ENCODE data around the gene BLVRB. TPM values are rescaled to one million over a fixed set of nuclear protein-coding genes. Genes with fewer than 3 reads are reported as not detected.

Gene BLVRB
- total and polyA plus RNA-seq, 4 donors = 132 to 1,243 (median 252) TPM

DNA sequence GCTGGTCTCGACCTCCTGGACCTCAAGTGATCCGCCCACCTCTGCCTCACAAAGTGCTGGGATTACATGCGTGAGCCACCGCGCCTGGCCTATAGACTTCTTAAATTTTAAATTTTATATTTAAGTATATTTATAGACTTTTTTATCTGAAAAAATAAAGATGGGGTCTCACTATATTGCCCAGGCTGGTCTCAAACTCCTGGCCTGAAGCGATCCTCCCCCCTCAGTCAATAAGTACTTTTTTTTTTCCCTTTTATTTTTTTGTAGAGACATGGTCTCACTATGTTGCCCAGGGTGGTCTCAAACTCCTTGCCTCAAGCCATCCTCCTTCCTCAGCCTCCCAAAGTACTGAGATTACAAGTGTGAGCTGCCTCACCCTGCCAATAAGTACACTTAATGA lies 41.6 kb downstream of the BLVRB start (continued):
- TF ChIP-seq GABPA (IDR thresholded peaks at IDR 0.05 in 1 of 2, conservative IDR thresholded peaks at IDR 0.05 in 1 of 2) (no peak), TAF1 (conservative IDR thresholded peaks at IDR 0.05) (no peak), HNF4A (conservative IDR thresholded peaks at IDR 0.05) (no peak), NR2F2 (IDR thresholded peaks at IDR 0.05) (no peak), EGR1 (IDR thresholded peaks at IDR 0.05; ENCODE audit: low read depth in 2 of 2) (no peak)

DNA sequence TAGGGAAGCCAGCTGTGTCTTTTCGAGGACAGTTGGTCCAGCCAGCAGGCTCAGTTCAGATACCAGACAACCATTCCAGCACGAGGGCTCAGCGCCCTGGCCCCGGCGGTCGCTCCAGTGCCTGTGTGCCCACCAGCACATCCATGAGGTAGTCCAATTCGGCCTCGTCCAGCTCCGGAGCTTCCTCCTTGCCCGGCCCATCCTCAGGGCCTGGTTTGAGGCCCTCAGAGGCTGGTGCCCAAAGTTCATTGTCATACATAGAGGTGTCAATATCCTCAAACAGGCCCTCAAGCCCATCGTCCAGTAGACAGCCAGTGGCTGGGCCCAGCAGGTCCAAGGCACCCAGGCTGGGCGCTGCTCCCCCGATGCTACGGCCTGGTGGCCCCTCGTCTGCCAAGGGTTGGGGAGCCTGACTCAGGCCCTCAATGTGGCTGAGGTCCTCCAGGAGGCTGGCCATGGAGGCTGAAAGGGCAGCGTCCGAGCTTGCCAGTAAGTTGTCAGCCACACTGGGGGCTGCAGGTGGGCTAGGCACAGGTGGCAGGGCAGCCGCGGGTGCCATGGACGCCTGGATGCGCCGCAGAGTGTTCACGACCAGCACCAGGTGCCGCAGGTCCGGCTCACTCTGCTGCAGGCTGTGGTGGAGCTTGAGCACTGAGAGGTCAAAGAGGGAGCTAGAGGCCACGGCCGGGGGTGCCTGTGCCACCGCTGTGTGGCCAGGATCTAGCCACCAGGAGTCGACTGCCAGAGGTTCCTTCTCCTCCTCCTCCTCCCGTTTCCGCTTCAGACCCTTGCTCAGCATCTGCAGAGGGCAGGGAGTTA lies 42.6 kb downstream of the BLVRB start:
- Histone ChIP-seq H3K9me3 (ENCODE audit: control insufficient read depth in 4 of 4, low read length in 3 of 4) (no peaks in the 10 kb centered on the region), H3K4me1 (ENCODE audit: control insufficient read depth in 4 of 4, insufficient read depth in 4 of 4, low read length in 3 of 4) (peaks cover 0 to 16% (median 10%) of the 10 kb centered on the region in 4 donors), H3K36me3 (ENCODE audit: control insufficient read depth in 4 of 4, insufficient read depth in 3 of 4, low read depth in 1 of 4, low read length in 3 of 4) (peaks cover 2 to 5% (median 4%) of the 10 kb centered on the region in 4 donors), H3K4me3 (ENCODE audit: low read depth in 1 of 3, low read length in 3 of 3) (no peak overlapping the region), H3K27ac (ENCODE audit: low read depth in 1 of 2, low read length in 2 of 2) (no peak overlapping the region), H3K9ac (ENCODE audit: low read depth in 1 of 2, low read length in 2 of 2) (no peak overlapping the region), H3K27me3 (ENCODE audit: control insufficient read depth in 4 of 4, insufficient read depth in 4 of 4, low read length in 3 of 4) (no peaks in the 10 kb centered on the region)
- no peak for DNase-seq (ENCODE audit: low spot score)
- no peak for TF ChIP-seq NR2F2 (IDR thresholded peaks at IDR 0.05)
- no peak for TF ChIP-seq JUND (IDR thresholded peaks at IDR 0.05)
- no peak for TF ChIP-seq FOXA2 (IDR thresholded peaks at IDR 0.05)
- TF ChIP-seq, protein P1, sequence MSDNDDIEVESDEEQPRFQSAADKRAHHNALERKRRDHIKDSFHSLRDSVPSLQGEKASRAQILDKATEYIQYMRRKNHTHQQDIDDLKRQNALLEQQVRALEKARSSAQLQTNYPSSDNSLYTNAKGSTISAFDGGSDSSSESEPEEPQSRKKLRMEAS (IDR thresholded peaks at IDR 0.05) = no peak
- no peak for TF ChIP-seq YY1 (IDR thresholded peaks at IDR 0.05)
- TF ChIP-seq, protein P2, sequence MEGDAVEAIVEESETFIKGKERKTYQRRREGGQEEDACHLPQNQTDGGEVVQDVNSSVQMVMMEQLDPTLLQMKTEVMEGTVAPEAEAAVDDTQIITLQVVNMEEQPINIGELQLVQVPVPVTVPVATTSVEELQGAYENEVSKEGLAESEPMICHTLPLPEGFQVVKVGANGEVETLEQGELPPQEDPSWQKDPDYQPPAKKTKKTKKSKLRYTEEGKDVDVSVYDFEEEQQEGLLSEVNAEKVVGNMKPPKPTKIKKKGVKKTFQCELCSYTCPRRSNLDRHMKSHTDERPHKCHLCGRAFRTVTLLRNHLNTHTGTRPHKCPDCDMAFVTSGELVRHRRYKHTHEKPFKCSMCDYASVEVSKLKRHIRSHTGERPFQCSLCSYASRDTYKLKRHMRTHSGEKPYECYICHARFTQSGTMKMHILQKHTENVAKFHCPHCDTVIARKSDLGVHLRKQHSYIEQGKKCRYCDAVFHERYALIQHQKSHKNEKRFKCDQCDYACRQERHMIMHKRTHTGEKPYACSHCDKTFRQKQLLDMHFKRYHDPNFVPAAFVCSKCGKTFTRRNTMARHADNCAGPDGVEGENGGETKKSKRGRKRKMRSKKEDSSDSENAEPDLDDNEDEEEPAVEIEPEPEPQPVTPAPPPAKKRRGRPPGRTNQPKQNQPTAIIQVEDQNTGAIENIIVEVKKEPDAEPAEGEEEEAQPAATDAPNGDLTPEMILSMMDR (IDR thresholded peaks at IDR 0.05; ENCODE audit: low read depth, low read length, missing input control) = no peak
- TF ChIP-seq FOXA1 (IDR thresholded peaks at IDR 0.05) = no peak
- no peak for TF ChIP-seq HNF4A (conservative IDR thresholded peaks at IDR 0.05)
- TF ChIP-seq EGR1 (IDR thresholded peaks at IDR 0.05; ENCODE audit: low read depth in 2 of 2) = no peak
- TF ChIP-seq, protein P3, sequence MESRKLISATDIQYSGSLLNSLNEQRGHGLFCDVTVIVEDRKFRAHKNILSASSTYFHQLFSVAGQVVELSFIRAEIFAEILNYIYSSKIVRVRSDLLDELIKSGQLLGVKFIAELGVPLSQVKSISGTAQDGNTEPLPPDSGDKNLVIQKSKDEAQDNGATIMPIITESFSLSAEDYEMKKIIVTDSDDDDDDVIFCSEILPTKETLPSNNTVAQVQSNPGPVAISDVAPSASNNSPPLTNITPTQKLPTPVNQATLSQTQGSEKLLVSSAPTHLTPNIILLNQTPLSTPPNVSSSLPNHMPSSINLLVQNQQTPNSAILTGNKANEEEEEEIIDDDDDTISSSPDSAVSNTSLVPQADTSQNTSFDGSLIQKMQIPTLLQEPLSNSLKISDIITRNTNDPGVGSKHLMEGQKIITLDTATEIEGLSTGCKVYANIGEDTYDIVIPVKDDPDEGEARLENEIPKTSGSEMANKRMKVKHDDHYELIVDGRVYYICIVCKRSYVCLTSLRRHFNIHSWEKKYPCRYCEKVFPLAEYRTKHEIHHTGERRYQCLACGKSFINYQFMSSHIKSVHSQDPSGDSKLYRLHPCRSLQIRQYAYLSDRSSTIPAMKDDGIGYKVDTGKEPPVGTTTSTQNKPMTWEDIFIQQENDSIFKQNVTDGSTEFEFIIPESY (IDR thresholded peaks at IDR 0.05) = no peak
- 93% methylated on average over 31 of the region's 31 CpGs for WGBS

DNA sequence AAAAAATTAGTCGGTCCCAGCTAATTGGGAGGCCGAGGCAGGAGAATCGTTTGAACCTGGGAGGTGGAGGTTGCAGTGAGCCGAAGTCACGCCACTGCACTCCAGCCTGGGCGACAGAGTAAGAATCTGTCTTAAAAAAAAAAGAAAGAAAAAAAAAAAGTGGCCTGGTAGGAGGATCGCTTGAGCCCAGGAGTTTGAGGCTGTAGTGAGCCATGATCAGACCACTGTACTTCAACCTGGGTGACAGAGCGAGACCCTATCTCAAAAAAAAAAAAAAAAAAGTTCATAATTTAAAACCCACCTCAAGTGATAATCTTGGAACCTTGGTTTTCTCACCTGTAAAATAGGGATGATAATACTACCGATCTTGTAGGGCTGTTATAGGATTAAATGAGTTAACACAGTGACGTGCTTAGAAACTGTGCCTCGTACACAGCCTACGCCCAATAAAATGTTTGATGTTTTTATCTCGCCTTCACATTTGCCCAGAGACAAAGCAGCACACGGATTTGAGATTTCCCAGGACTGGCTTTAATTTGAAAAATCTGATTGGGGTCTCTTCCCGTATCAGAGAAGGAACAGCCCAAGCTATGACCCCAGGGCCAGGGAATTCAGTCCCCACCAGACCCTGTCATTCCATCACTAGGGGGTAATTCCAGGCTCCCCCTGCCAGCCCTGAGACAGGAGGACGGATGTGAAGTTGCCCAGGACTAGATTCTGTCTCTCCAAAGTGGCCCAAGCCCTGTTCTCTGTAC lies 43.4 kb downstream of the BLVRB start:
- Histone ChIP-seq H3K27ac (ENCODE audit: low read depth in 1 of 2, low read length in 2 of 2) (peak overlapping the region; percentile 93 to 98), H3K4me3 (ENCODE audit: low read depth in 1 of 3, low read length in 3 of 3) (no peak overlapping the region), H3K27me3 (ENCODE audit: control insufficient read depth in 4 of 4, insufficient read depth in 4 of 4, low read length in 3 of 4) (no peaks in the 10 kb centered on the region), H3K9me3 (ENCODE audit: control insufficient read depth in 4 of 4, low read length in 3 of 4) (no peaks in the 10 kb centered on the region), H3K36me3 (ENCODE audit: control insufficient read depth in 4 of 4, insufficient read depth in 3 of 4, low read depth in 1 of 4, low read length in 3 of 4) (peaks cover 2 to 5% (median 4%) of the 10 kb centered on the region in 4 donors), H3K4me1 (ENCODE audit: control insufficient read depth in 4 of 4, insufficient read depth in 4 of 4, low read length in 3 of 4) (peaks cover 0 to 16% (median 10%) of the 10 kb centered on the region in 4 donors), H3K9ac (ENCODE audit: low read depth in 1 of 2, low read length in 2 of 2) (peak overlapping the region; percentile 26 to 96)
- 84% methylated on average over 16 of the region's 16 CpGs for WGBS
- TF ChIP-seq, protein P3 (IDR thresholded peaks at IDR 0.05) = no peak
- TF ChIP-seq EGR1 (IDR thresholded peaks at IDR 0.05; ENCODE audit: low read depth in 2 of 2) = no peak
- DNase-seq (ENCODE audit: low spot score) = no peak

All from liver (tissue), 9 donors.